Stimulated activated naive CD8-positive, alpha-beta T cell treated with anti-CD3 and anti-CD28 coated beads, Interleukin-15, Interleukin-2, amounts not matched to agents 100 U/mL and 50 U/mL, for 24 hours (primary cell): ENCODE measurements around the gene NIM1K.
A peak's percentile ranks its signal among the peaks of the same experiment; 100 is the strongest.
"Not testable (repeated sequence)": the region's sequence is repeated elsewhere in the genome, so short reads cannot be mapped to it uniquely, and the experiment has no call there.

Experiments
- ATAC-seq: fragments of 150-1000 bp; cut with Tn5 transposase; one replicate; pipeline ENCODE4 v1.10.0; 2021
- DNase-seq: peaks from one replicate; pipeline ENCODE4 v3.0.0; 2021

NIM1K gene

GRCh38 chr5:43230707-43231106, 38.7 kb downstream of the NIM1K start:
- ATAC-seq, result no peak
- no peak for DNase-seq

GRCh38 chr5:43231977-43232376, 40.0 kb downstream of the NIM1K start:
- ATAC-seq, result no peak

DNA sequence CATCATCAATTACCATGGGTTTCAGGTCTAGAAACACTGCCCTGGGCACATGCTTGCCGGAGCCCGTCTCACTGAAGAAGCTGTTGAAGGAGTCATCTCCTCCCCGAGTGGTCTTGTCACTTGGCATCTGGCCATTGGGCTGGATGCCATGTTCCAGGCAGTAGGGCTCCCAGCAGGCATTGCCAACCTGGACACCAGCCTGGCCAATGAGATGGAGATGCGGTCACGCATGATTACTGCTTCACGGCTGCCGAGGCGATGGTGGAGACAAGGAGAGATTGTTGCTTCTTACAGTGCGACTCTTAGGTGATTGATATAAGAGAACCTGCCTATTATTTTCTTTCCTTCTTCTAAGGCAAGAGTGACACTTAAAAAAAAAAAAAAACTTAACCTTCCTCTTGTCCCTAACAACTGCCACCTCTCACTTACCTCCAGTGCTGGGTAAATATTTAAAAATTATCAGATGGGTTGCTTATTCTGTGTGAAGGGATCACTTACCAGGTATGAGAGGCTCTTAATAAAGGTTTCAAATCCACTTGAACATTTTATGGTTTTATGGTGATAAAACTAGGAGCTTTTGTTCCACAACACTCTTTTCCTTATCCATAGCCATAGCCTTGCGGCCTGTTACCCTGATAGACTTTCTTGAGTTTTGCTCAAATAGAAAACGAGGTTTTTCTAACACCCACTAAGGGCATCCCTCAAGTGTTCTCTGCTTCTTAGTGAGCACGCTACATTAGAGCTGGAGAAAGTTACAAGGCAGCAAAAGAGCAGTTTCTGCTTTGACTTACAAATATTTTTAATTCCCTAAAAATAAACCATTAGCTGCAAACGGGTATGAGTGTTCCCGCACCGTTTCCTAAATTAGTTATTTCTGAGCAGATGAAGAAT, 41.2 kb downstream of the NIM1K start:
- ATAC-seq, result no peak
- DNase-seq, result no peak

More at GRCh38 chr5:43231977-43232376, 40.0 kb downstream of the NIM1K start:
- DNase-seq, result peak; percentile 30

GRCh38 chr5:43233946-43234345, 41.9 kb downstream of the NIM1K start:
- no peak for ATAC-seq
- no peak for DNase-seq

DNA sequence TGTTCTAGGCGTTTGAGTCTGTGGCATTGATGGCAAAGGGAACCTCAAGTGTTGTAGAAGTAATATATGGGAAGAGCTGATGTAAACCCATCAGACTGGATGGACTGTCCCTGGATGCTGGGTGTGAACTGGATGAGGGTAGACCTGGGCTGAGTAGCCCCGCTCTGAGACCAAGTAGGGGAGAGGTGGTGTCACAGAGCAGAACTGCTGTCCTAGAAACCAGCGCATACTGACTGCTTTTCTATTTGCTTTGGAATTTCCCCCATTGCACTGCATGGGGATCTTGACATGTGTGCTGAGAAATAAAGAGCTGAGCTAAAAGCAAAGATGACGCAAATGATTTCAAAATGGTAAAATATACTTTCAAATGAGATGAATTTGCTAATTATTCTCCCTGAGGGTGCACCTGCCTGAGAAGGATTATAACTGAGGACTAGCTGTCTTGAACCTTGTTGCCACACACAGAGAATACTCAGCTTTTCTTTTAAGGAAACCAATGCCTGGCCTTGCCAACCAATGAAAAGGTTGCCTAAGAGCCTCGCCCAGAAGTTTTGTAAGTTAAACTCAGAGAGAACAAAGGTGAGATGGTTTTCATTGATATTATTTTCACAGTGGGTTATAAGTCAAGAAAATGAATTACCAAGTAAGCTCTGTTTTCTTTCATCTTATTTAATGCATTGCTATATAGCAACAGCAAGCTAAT, 44.8 kb downstream of the NIM1K start:
- ATAC-seq (no peak), DNase-seq (no peak)

DNA sequence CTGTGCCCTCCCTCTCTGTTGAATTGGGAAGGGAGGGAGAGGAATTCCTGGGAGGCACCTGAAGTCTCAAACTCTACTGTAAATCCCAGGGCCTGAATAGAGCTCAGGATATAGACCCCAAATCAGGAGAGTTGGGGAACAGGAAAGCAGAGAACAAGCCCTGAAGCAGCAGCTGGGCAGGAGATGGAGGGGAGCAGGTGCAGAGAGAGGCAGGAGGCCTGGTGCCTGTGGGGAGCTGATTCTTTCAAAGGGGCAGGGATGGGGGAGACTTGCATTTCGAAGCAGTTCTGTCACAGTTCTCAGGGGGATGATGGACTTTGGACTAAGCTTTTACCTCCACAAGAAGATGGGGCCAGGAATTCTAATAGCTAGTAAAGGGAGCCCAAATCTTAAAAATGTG, 50.2 kb downstream of the NIM1K start:
- no peak for DNase-seq
- no peak for ATAC-seq

GRCh38 chr5:43243270-43243669, 51.2 kb downstream of the NIM1K start:
- DNase-seq, result no peak
- no peak for ATAC-seq

DNA sequence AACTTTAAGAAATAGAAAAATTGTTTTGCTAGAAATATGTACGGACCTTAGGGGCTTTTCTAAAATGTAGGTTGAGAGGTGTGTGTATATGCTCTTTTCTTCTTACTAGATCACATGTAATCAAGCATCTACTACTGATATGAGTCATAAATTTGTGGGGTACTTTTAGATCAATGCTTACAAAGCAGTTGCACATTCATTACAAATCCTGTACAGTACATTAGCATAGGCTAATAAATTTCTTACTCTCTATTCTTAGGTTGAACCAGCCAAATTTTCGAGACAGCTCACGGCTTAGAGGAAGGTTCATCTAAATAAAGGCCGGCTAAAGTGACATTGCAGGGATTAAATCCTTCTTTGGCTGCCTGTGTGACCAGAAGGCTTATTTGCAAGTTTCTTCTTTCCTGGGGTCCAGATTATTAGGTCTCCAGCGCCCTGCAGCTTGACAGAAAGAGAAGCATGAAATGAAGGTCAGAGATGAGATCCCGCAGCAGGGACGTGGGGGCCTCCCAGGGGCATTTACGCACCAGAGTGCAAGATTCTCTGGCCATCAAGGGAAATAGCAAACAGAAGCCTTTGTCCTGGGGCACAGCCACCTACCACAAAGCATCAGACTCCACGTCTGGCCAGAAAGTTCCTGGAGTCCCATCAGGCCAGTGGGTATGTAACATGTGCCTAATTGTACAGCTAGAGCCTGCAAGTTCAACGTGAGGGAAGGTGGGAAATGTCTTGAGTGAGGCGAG, 53.0 kb downstream of the NIM1K start:
- ATAC-seq (peak; percentile 56), DNase-seq (no peak)

- DNase-seq (no peak), ATAC-seq (no peak)
Measured at GRCh38 chr5:43245724-43246385, 53.8 kb downstream of the NIM1K start.

DNA sequence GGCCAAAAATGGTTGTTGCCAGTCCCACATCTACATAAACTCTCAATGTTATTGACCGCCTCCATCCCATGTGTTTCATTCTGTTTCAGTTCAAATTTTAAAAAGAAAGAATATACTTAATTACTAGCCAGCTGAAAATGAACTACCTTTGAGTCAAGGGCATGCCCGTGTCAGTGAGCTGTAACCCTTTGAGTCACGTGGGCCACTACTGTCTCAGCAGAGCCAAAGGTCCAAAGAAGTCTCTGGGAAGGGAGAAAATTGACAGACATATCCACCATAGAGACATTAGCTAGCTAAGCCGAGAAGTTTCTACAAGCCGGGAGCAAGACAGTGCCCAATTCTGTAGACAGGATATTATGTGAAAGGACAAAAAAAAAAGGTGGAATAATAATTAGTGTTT, 59.7 kb downstream of the NIM1K start:
- no peak for ATAC-seq
- DNase-seq, result no peak

DNA sequence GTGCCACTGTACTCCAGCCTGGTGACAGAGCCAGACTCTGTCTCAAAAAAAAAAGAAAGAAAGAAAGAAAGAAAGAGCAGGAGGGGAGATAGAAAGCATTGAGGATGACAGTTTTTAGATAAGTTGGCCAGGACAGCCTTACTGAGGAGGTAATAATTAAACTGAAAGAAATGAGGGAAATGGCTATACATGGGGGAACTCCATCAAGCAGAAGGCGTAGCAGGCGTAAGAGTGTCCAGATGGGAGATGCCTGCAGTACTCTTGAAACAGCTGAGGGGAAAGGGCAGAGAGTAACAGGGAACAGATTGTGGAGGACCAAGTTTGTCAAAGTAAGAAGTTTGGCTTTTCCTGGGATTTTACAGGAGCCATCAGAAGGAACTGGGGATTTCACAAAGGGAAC, 63.7 kb downstream of the NIM1K start:
- no peak for ATAC-seq
- DNase-seq, result no peak

DNA sequence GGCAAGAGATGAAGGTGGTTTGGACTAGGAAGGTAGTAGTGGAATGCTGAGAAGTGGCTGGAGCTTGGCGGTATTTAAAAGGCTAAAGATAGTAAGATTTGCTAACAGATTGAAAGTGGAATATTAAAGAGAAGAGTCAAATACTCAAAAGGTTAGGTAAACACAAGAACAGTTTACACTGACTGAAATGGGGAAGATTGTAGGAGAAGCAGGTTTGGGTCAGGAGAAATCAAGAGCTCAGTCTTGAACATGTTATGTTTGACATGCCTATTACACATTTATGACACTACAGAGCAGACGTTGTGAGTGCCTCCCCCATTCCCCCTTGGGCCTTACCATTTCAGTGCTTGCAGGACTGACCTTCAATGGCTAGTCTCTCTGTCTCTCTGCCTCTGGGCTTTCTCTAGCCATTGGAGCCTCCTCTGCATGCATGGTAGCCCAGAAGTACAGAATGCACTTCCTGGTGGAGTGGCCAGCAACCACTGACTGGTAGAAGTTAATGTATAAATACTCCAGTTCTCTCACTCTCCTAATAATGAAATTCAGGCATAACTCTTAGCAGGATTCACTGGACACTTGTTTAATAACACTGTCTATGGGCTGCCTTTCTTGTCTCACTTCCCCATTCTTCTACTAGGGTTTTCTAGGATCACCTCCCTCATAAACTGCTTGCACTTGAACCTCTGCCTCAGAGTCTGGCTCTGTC, 64.4 kb downstream of the NIM1K start:
- DNase-seq, result no peak
- ATAC-seq, result no peak

DNA sequence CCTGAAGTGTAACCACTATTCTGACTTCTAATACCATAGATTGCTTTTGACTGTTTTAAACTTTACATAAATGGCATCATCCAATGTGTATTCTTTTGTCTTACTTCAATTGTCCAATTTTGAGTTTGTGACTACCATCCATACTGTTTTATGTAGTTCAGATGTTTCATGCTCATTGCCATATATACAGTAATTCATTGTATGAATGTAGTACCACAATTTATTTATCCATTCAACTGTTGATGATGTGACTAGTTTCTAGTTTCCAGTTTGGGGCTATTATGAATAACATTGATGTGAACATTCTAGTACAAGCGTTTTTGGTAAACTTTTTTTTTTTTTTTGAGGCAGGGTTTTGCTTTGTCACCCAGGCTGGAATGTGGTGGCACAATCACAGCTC, 66.1 kb downstream of the NIM1K start:
- no peak for ATAC-seq

GRCh38 chr5:43262269-43262668, 70.2 kb downstream of the NIM1K start:
- DNase-seq, ATAC-seq: not testable (repeated sequence)

More for the DNA sequence above, 66.1 kb downstream of the NIM1K start:
- DNase-seq, result no peak

DNA sequence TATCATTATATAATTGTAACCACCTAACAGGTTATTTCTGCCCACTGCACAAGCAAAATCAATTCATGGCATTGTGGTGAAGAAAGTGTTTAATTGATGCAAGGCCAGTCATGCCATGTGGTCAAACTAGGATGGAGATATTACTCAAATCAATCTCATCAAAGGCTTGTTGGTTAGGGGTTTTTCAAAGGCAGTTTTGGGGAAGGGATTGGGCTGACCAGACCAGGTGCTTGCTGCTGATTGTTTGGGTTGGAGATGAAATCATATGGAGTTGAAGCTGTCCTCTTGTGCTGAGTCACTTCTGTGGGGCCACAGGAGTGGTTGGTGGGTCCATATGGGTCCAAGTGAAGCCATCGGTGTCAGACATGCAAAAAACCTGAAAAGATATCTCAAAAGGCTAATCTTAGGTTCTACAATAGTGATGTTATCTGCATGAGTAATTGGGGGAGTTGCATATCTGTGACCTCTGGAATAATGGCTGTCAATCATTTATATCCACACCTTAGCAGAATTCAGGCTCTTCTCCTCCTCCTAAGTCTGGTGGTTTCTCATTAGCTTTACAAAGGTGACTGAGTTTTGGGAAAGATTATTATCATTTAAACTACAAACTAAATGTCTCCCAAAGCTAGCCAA, 76.3 kb downstream of the NIM1K start:
- no peak for ATAC-seq

GRCh38 chr5:43270645-43271044, 78.6 kb downstream of the NIM1K start:
- ATAC-seq (no peak), DNase-seq (no peak)

More for the DNA sequence above, 76.3 kb downstream of the NIM1K start:
- no peak for DNase-seq

GRCh38 chr5:43273552-43273951, 81.5 kb downstream of the NIM1K start:
- DNase-seq, result no peak
- ATAC-seq, result no peak

DNA sequence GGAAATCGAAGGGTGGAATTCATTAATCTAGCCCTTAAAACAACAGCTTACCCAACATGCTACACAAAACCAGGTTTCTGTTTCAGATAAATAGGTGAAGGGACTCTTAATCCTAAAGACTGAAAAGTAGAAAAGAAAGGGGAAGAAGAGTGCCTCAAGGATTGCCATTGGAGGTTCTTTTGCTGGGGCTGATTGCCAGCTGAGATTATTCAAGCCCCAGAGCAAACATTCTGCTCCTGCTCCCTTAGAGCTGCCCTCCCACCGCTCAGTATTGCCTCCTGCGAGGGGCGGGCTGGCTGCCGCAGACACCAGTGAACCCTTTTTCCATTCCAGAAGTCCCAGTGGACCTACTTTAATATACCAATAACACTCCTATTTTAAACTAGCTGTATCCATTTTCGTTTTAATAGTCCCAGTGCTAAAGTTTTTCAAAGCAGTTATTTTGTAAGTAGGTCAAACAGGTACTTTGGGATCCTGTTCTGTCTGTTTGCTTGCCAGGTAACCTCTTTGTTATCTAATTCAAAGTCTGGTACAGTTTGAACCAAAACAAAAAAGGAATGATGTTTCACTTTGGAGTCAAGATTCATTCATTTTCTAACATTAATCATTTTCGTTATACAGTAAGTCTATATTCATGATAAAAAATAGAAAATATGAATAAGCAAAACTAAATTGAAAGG, 82.5 kb downstream of the NIM1K start:
- ATAC-seq (no peak), DNase-seq (no peak)

GRCh38 chr5:43275391-43275790, 83.4 kb downstream of the NIM1K start:
- DNase-seq (no peak), ATAC-seq (no peak)

GRCh38 chr5:43279548-43280274, 87.7 kb downstream of the NIM1K start:
- DNase-seq (no peak), ATAC-seq (no peak)
